ENCODE data around the gene LRP1B.
A peak's percentile ranks its signal among the peaks of the same experiment; 100 is the strongest.

The LRP1B gene

GRCh38 chr2:140876015-140876414, 1254.8 kb downstream of the LRP1B start:
- TF ChIP-seq ZFX (IDR thresholded peaks at IDR 0.05; ENCODE audit: borderline replicate concordance) (no peak), CTCF (IDR thresholded peaks at IDR 0.05) (no peak)
- H3K27ac ChIP-seq: no peak overlapping the region

- no peak overlapping the region for H3K27ac ChIP-seq
- TF ChIP-seq CTCF (IDR thresholded peaks at IDR 0.05) (no peak), ZFX (IDR thresholded peaks at IDR 0.05; ENCODE audit: borderline replicate concordance) (no peak)
These were observed 1256.8 kb downstream of the LRP1B start for GRCh38 chr2:140873915-140874531.

- TF ChIP-seq CTCF (IDR thresholded peaks at IDR 0.05) (no peak), ZFX (IDR thresholded peaks at IDR 0.05; ENCODE audit: borderline replicate concordance) (no peak)
- no peak overlapping the region for H3K27ac ChIP-seq
These were observed 1260.9 kb downstream of the LRP1B start for GRCh38 chr2:140869925-140870324.

- H3K27ac ChIP-seq: no peak overlapping the region
- TF ChIP-seq CTCF (IDR thresholded peaks at IDR 0.05) (no peak), ZFX (IDR thresholded peaks at IDR 0.05; ENCODE audit: borderline replicate concordance) (no peak)
These were observed 1261.7 kb downstream of the LRP1B start for GRCh38 chr2:140869107-140869506.

GRCh38 chr2:140865837-140866236, 1265.0 kb downstream of the LRP1B start:
- no peak overlapping the region for H3K27ac ChIP-seq
- TF ChIP-seq ZFX (IDR thresholded peaks at IDR 0.05; ENCODE audit: borderline replicate concordance) (no peak), CTCF (IDR thresholded peaks at IDR 0.05) (no peak)

- TF ChIP-seq CTCF (IDR thresholded peaks at IDR 0.05) (peak; percentile 40), ZFX (IDR thresholded peaks at IDR 0.05; ENCODE audit: borderline replicate concordance) (no peak)
- no peak overlapping the region for H3K27ac ChIP-seq
These were observed 1267.1 kb downstream of the LRP1B start for GRCh38 chr2:140863713-140864112.

- TF ChIP-seq ZFX (IDR thresholded peaks at IDR 0.05; ENCODE audit: borderline replicate concordance) (no peak), CTCF (IDR thresholded peaks at IDR 0.05) (no peak)
- no peak overlapping the region for H3K27ac ChIP-seq
These were observed 1268.6 kb downstream of the LRP1B start for GRCh38 chr2:140862181-140862580.
